HG02885 (cell line): Measurements from ENCODE around the gene STAT4.

Experiments used
- ATAC-seq: cut with Tn5 transposase; IDR thresholded peaks from one replicate; pipeline ENCODE4 v1.9.1; 2021; ENCODE audit warnings: mild to moderate bottlenecking; ENCODE audit not compliant: unreplicated experiment, poor library complexity

The STAT4 gene

GRCh38 chr2:191050640-191050987, 100.2 kb downstream of the STAT4 start:
- no peak for ATAC-seq

DNA sequence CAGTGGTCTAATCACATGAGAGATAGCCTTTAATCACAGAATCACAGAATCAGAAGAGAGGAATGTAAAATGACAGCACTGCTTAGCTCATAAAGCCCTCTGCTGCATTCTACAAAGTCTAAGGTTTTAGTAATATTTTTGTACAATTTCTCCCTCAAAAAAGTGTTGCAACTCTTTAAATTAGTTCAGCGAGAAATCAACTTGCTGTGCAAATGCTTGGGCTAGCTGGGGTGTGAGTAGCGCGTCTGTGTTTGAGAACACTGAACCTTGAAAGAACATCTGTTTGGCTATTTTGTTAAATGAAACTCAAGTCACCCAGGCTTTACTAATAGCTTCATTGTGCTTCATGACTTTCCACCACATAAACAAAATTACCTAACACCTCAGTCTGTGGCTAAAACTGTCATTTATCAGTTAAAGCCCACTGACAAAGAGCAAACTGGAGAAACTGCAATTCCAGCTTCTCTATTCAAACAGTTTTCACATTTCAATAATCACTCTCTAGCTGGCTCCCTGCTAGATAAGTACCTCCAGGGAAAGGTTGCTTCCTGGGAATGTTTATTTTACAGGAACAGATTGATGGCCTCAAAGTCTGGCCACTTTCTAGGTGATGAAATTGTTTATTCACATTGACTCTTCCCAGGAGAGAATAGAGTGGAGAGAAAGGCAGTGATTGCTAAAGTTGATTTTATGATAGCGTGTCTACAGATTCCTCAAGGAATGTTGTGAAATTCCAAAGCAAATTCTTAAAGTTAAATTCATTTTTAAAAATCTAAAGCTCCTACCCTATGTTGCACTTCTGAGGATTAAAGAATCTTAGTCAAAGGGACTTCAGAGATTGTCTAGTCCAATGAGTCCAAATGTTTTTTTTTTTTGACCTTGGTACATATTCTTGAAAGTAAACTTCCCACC, 100.8 kb downstream of the STAT4 start:
- ATAC-seq, result peak; percentile 76

GRCh38 chr2:191048073-191048472, 102.7 kb downstream of the STAT4 start:
- no peak for ATAC-seq

GRCh38 chr2:191045141-191045540, 105.7 kb downstream of the STAT4 start:
- ATAC-seq, result no peak

DNA sequence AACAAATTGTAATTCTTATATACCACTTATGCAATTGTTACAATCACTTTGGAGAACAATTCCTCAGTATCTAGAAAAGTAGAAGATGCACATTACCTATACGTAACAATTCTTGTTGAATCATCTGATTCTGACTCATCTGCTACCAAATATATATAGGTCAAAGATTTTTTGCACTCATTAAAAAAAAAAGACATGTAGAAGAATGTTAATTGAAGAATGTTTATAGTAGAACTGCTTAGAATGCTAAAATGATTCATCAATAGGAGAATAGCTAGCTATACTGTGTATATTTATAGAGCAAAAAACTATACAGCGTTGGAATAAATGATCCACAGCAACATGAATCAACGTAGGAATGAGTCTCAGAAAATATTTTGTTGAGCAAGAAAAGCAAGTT, 107.4 kb downstream of the STAT4 start:
- ATAC-seq, result no peak

- no peak for ATAC-seq
Observed at GRCh38 chr2:191041418-191042161, 109.2 kb downstream of the STAT4 start.

- no peak for ATAC-seq
Observed at GRCh38 chr2:191039616-191040015, 111.2 kb downstream of the STAT4 start.

DNA sequence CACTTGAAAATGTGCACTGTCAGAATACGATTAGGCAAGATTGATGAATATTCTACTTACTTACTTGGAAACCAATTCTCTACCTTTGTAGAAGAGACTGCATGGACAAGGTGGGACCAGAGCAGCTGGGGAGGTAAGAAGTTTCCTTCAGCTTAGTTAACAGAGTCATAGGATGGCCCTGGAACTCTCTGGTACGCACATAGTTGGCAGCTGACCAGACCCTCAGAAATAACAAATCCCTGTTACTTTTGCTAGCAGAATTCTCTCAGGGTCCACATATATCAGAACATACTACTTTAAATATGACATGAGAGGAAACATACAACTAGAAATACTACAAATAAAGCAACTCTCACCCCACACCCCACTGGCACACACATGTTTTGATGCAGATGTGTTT, 112.1 kb downstream of the STAT4 start:
- no peak for ATAC-seq

- ATAC-seq, result no peak
Observed at GRCh38 chr2:191038241-191038725, 112.5 kb downstream of the STAT4 start.

DNA sequence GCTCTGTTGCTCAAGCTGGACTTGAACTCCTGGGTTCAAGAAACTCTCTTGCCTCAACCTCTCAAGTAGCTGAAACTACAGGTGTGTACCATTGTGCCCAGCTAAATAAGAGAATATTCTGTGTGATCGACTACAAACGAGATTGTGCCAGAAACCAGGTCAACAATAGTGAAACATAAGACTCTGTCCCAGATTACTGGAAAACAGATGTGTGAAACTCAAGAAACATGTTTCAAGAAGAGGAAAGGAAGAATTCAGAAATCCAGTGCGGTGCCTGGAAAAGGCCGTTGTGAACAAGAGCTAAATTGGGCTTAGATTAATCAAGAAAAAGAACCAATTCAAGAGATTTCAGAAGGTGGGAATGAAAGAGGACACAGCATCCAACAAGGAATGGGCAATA, 113.4 kb downstream of the STAT4 start:
- ATAC-seq, result no peak

- no peak for ATAC-seq
Observed at GRCh38 chr2:191036363-191036762, 114.4 kb downstream of the STAT4 start.

DNA sequence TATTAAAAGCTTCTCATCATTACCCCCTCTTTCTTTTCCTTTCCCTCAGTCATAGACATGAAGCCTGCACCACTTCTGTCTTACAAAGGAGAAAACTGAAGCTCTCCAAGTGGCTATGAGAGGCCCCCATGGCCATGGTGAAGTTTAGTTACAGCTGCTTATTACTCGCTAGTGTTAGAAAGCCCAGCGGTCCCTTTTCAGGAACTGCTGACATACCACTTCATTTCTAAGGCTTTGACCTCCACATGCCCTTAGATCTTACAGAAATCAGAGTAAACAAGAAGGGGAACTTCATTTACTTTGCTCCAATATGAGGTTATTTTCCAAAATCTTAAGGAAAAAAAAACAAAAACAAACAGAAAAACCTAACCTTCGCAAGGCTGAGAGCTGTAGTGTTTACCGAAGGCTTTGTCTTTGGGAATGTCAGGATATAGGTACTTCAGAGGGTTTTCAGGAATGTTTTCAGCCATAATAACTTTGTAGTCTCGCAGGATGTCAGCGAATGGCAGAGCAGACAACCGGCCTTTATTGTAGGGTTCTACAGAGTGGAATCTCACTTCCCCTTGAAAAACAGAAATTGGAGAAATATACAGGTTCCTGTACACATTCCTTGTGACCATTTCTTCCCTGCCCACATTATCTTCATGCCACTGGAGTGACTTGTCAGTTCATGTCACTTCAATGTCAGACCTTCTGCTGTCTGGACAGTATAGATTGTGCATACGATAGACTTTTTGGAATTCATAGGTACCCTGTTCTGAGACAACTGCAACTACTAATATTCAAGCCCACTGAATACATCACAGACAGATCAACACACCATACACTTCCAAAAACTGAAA, 118.0 kb downstream of the STAT4 start:
- ATAC-seq, result no peak

GRCh38 chr2:191031256-191031655, 119.5 kb downstream of the STAT4 start:
- ATAC-seq, result no peak

DNA sequence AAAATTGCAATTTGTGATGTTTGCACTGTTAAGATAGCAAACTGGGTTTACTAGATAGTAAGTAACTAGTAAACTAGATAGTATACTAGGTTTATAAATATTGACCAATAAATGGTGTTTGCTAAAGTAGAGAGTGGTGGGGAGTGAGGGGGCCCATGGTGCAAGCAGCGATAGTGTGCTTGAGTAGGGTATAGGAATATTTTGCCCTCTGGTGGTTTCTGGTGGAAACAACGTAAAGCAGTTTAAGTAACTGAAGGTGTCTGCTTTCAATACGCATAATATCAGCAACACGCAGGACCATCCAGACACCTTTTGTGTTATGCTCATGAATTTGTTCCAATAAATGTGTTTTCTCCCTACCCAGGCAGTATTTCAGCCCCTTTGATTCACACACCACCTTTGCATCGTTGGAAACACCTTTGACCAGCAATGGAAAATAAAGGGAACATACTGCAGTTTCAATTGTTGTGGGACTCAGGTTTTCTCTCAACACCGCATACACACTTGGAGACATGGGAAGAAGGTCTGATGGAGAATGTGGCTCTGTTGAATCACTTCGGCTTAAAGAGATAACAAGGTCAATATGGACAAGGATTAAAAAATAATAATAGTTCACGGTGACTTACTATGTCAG, 120.2 kb downstream of the STAT4 start:
- peak; percentile 96 for ATAC-seq

GRCh38 chr2:191029280-191029950, 121.4 kb downstream of the STAT4 start:
- no peak for ATAC-seq

GRCh38 chr2:191026377-191026776, 124.4 kb downstream of the STAT4 start:
- no peak for ATAC-seq

- no peak for ATAC-seq
Observed at GRCh38 chr2:191025135-191025534, 125.7 kb downstream of the STAT4 start.

- no peak for ATAC-seq
Observed at GRCh38 chr2:191023235-191023679, 127.5 kb downstream of the STAT4 start.

DNA sequence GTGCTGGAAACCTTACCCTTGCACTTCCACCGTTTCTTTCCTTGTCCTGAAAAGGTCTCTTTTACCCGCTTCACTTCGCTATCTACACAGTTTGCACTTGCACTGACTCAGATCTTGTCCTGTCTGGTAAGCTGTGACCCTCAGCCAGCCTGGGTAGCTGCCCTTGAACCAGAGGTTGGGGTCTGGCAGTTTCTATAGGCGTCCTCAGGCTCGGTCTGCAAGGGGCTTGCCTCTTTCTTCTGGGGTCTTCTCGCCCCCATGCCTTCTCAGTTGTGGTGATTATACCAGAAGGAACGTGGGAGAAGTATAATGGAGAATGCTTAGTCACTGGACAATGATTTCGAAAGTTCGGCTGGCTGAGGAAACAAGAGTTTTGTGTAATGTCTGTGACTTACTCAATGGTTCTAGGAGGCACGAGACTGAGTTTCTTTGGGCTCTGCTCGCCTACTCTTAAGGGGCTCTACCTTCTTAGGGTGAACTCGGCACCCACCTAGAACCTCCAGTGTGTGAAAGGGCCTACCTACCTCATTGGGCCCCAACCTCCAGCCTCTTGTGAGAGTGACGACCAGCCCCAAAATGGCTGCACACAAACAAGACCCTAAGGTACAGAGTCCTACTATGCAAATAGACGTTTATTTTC, 129.9 kb downstream of the STAT4 start:
- peak; percentile 24 for ATAC-seq
